Body of pancreas (tissue), 4 donors: ENCODE measurements around the gene CASZ1.

ENCODE experiments used
- CTCF ChIP-seq, 7 experiments: fragments of 450-650 bp in 4 of 7; fragments of 200-600 bp in 3 of 7; sonication (generic) in 3 of 7; IDR thresholded peaks; one replicate each; pipeline ENCODE4 v1.5.1; 2016 to 2019; ENCODE audit warnings: antibody characterized with exemption in 7 of 7
- POLR2A ChIP-seq, 3 donors: fragments of 450-650 bp; IDR thresholded peaks; one replicate each; pipeline ENCODE4 v1.6.1; 2016; ENCODE audit warnings: antibody characterized with exemption in 3 of 3, mild to moderate bottlenecking in 2 of 3

DNA sequence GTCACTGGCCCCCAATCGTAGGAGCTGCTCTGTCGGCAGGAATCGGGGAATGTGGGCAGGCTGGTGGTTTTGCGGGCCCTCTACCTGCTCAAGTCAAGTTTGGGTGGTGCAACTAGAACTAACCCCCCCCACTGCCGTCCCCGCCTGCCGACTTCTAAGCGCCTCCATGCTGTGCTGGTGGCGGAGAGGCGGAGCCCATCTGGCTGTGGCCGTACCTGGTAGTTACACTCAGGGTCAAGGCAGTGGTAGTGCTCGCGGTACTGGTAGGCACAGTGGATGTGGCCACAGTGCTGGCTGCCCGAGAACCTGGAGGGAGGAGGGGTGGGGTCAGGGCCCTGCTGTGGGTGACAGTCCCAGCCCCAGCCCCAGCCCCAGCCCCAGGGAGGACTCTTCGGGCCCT, 140.0 kb downstream of the CASZ1 start:
- no peak for TF ChIP-seq CTCF (IDR thresholded peaks at IDR 0.05)
- TF ChIP-seq POLR2A (IDR thresholded peaks at IDR 0.05), result no peak
